Measurements from ENCODE around the gene NFATC2IP. TPM values are rescaled to one million over a fixed set of nuclear protein-coding genes. Genes with fewer than 3 reads are reported as not detected.

The NFATC2IP gene
- total RNA-seq, 1 donor from 2014 or later: 32.6 TPM

DNA sequence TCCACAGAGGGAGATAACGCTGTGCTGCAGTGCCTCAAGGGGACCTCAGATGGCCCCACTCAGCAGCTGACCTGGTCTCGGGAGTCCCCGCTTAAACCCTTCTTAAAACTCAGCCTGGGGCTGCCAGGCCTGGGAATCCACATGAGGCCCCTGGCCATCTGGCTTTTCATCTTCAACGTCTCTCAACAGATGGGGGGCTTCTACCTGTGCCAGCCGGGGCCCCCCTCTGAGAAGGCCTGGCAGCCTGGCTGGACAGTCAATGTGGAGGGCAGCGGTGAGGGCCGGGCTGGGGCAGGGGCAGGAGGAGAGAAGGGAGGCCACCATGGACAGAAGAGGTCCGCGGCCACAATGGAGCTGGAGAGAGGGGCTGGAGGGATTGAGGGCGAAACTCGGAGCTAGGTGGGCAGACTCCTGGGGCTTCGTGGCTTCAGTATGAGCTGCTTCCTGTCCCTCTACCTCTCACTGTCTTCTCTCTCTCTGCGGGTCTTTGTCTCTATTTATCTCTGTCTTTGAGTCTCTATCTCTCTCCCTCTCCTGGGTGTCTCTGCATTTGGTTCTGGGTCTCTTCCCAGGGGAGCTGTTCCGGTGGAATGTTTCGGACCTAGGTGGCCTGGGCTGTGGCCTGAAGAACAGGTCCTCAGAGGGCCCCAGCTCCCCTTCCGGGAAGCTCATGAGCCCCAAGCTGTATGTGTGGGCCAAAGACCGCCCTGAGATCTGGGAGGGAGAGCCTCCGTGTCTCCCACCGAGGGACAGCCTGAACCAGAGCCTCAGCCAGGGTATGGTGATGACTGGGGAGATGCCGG, 18.2 kb upstream of the NFATC2IP start:
- Histone ChIP-seq H3K4me2 (ENCODE audit: low read length) (no peak overlapping the region), H3K4me3 (ENCODE audit: insufficient read depth, low read depth, low read length) (no peak overlapping the region), H3K4me1 (ENCODE audit: insufficient read depth, low read length) (no peaks in the 10 kb centered on the region), H3K9ac (ENCODE audit: low read length) (no peak overlapping the region), H2AFZ (ENCODE audit: low read depth, low read length) (no peak overlapping the region), H3K36me3 (ENCODE audit: insufficient read depth, low read length) (no peaks in the 10 kb centered on the region), H3K9me3 (ENCODE audit: insufficient read depth, low read depth, low read length) (no peaks in the 10 kb centered on the region), H3K27me3 (ENCODE audit: insufficient read depth, low read length) (no peaks in the 10 kb centered on the region), H3K79me2 (ENCODE audit: insufficient read depth, low read length) (no peaks in the 10 kb centered on the region), H3K27ac (ENCODE audit: low read depth, low read length) (no peak overlapping the region), H4K20me1 (ENCODE audit: insufficient read depth, low read length) (no peaks in the 10 kb centered on the region)
- Mint-ChIP-seq H3K27me3 (ENCODE audit: low read depth, unreplicated experiment) (peaks cover 21% of the 10 kb centered on the region), H3K9me3 (ENCODE audit: unreplicated experiment) (peaks cover 5% of the 10 kb centered on the region), H3K27ac (ENCODE audit: unreplicated experiment) (no peak overlapping the region), H3K4me3 (ENCODE audit: unreplicated experiment) (no peak overlapping the region), H3K36me3 (ENCODE audit: low read depth, unreplicated experiment) (peaks cover 3% of the 10 kb centered on the region), H3K4me1 (ENCODE audit: low read depth, unreplicated experiment) (no peaks in the 10 kb centered on the region)
- no peak for DNase-seq (ENCODE audit: low read depth)
- FAIRE-seq: no peak
- TF ChIP-seq EZH2 (IDR thresholded peaks at IDR 0.05; ENCODE audit: insufficient read depth, low read length): no peak
- TF ChIP-seq, protein P1, sequence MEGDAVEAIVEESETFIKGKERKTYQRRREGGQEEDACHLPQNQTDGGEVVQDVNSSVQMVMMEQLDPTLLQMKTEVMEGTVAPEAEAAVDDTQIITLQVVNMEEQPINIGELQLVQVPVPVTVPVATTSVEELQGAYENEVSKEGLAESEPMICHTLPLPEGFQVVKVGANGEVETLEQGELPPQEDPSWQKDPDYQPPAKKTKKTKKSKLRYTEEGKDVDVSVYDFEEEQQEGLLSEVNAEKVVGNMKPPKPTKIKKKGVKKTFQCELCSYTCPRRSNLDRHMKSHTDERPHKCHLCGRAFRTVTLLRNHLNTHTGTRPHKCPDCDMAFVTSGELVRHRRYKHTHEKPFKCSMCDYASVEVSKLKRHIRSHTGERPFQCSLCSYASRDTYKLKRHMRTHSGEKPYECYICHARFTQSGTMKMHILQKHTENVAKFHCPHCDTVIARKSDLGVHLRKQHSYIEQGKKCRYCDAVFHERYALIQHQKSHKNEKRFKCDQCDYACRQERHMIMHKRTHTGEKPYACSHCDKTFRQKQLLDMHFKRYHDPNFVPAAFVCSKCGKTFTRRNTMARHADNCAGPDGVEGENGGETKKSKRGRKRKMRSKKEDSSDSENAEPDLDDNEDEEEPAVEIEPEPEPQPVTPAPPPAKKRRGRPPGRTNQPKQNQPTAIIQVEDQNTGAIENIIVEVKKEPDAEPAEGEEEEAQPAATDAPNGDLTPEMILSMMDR (IDR thresholded peaks at IDR 0.05; ENCODE audit: insufficient read depth, low read depth, low read length): no peak

DNA sequence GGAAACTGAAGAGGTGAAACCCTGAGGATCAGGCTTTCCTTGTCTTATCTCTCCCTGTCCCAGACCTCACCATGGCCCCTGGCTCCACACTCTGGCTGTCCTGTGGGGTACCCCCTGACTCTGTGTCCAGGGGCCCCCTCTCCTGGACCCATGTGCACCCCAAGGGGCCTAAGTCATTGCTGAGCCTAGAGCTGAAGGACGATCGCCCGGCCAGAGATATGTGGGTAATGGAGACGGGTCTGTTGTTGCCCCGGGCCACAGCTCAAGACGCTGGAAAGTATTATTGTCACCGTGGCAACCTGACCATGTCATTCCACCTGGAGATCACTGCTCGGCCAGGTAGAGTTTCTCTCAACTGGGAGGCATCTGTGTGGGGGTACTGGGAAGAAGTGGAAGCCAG, 17.6 kb upstream of the NFATC2IP start:
- no peaks in the 10 kb centered on the region for H3K79me2 ChIP-seq (ENCODE audit: insufficient read depth, low read length)
- H4K20me1 ChIP-seq (ENCODE audit: insufficient read depth, low read length): no peaks in the 10 kb centered on the region
- Mint-ChIP-seq H3K4me1 (ENCODE audit: low read depth, unreplicated experiment) (no peaks in the 10 kb centered on the region), H3K36me3 (ENCODE audit: low read depth, unreplicated experiment) (peaks cover 3% of the 10 kb centered on the region), H3K27ac (ENCODE audit: unreplicated experiment) (no peak overlapping the region), H3K9me3 (ENCODE audit: unreplicated experiment) (peaks cover 5% of the 10 kb centered on the region), H3K4me3 (ENCODE audit: unreplicated experiment) (no peak overlapping the region), H3K27me3 (ENCODE audit: low read depth, unreplicated experiment) (peaks cover 26% of the 10 kb centered on the region)
- no peaks in the 10 kb centered on the region for H3K27me3 ChIP-seq (ENCODE audit: insufficient read depth, low read length)
- FAIRE-seq (no peak), DNase-seq (ENCODE audit: low read depth) (no peak)
- H3K4me1 ChIP-seq (ENCODE audit: insufficient read depth, low read length): no peaks in the 10 kb centered on the region
- no peak for TF ChIP-seq EZH2 (IDR thresholded peaks at IDR 0.05; ENCODE audit: insufficient read depth, low read length)
- TF ChIP-seq, protein P1 (IDR thresholded peaks at IDR 0.05; ENCODE audit: insufficient read depth, low read depth, low read length): no peak
- H3K9me3 ChIP-seq (ENCODE audit: insufficient read depth, low read depth, low read length): no peaks in the 10 kb centered on the region
- no peak overlapping the region for H3K27ac ChIP-seq (ENCODE audit: low read depth, low read length)
- H3K4me2 ChIP-seq (ENCODE audit: low read length): no peak overlapping the region
- H3K4me3 ChIP-seq (ENCODE audit: insufficient read depth, low read depth, low read length): no peak overlapping the region
- no peak overlapping the region for H2AFZ ChIP-seq (ENCODE audit: low read depth, low read length)
- no peak overlapping the region for H3K9ac ChIP-seq (ENCODE audit: low read length)
- no peaks in the 10 kb centered on the region for H3K36me3 ChIP-seq (ENCODE audit: insufficient read depth, low read length)

DNA sequence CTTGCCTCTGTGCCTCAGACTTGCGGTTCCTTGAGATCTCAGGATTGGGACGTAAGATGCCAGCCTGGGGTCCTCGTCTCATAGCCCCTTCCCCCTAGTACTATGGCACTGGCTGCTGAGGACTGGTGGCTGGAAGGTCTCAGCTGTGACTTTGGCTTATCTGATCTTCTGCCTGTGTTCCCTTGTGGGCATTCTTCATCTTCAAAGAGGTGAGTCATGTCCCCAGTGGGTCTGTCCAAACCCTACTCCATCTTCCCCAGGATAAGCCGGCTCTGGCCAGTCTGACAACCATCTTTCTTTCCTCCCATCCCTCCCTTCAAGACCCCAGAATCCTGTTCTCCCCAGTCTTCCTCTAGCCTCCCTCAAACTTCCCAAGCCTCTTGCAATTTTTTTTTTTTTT, 15.4 kb upstream of the NFATC2IP start:
- H3K36me3 Mint-ChIP-seq (ENCODE audit: low read depth, unreplicated experiment): peaks cover 3% of the 10 kb centered on the region
- no peak overlapping the region for H3K4me3 ChIP-seq (ENCODE audit: insufficient read depth, low read depth, low read length)
- H3K9me3 Mint-ChIP-seq (ENCODE audit: unreplicated experiment): peaks cover 5% of the 10 kb centered on the region
- H3K4me2 ChIP-seq (ENCODE audit: low read length): no peak overlapping the region
- H3K9ac ChIP-seq (ENCODE audit: low read length): no peak overlapping the region
- no peak for TF ChIP-seq EZH2 (IDR thresholded peaks at IDR 0.05; ENCODE audit: insufficient read depth, low read length)
- H2AFZ ChIP-seq (ENCODE audit: low read depth, low read length): no peak overlapping the region
- no peak for DNase-seq (ENCODE audit: low read depth)
- H3K4me3 Mint-ChIP-seq (ENCODE audit: unreplicated experiment): no peak overlapping the region
- no peaks in the 10 kb centered on the region for H3K9me3 ChIP-seq (ENCODE audit: insufficient read depth, low read depth, low read length)
- FAIRE-seq: no peak
- H3K36me3 ChIP-seq (ENCODE audit: insufficient read depth, low read length): no peaks in the 10 kb centered on the region
- no peaks in the 10 kb centered on the region for H3K79me2 ChIP-seq (ENCODE audit: insufficient read depth, low read length)
- H3K4me1 Mint-ChIP-seq (ENCODE audit: low read depth, unreplicated experiment): no peaks in the 10 kb centered on the region
- no peak overlapping the region for H3K27ac ChIP-seq (ENCODE audit: low read depth, low read length)
- no peaks in the 10 kb centered on the region for H3K4me1 ChIP-seq (ENCODE audit: insufficient read depth, low read length)
- no peaks in the 10 kb centered on the region for H4K20me1 ChIP-seq (ENCODE audit: insufficient read depth, low read length)
- H3K27me3 Mint-ChIP-seq (ENCODE audit: low read depth, unreplicated experiment): peaks cover 33% of the 10 kb centered on the region
- H3K27me3 ChIP-seq (ENCODE audit: insufficient read depth, low read length): no peaks in the 10 kb centered on the region
- no peak overlapping the region for H3K27ac Mint-ChIP-seq (ENCODE audit: unreplicated experiment)

Data from astrocyte (in vitro differentiated cells and primary cell).